Activated naive CD4-positive, alpha-beta T cell treated with anti-CD3 and anti-CD28 coated beads, Interleukin-2, amount 50 U/mL, for 24 hours (primary cell): ENCODE measurements around the gene AUTS2.

Source experiments
- H3K27ac Mint-ChIP-seq: one replicate; pipeline ENCODE4 v1.8.0; 2021; ENCODE audit warnings: mild to moderate bottlenecking, mixed read lengths
- H3K27me3 Mint-ChIP-seq: one replicate; pipeline ENCODE4 v1.8.0; 2021; ENCODE audit warnings: mixed read lengths
- H3K36me3 Mint-ChIP-seq: one replicate; pipeline ENCODE4 v1.8.0; 2021; ENCODE audit warnings: mixed read lengths
- H3K4me1 Mint-ChIP-seq: one replicate; pipeline ENCODE4 v1.8.0; 2021; ENCODE audit warnings: mixed read lengths
- H3K4me3 Mint-ChIP-seq: one replicate; pipeline ENCODE4 v1.8.0; 2021; ENCODE audit warnings: mild to moderate bottlenecking, mixed read lengths
- H3K9me3 Mint-ChIP-seq: one replicate; pipeline ENCODE4 v1.8.0; 2021; ENCODE audit warnings: mixed read lengths

The AUTS2 gene

GRCh38 chr7:70142247-70142932 lies 544.1 kb downstream of the AUTS2 start:
- no peaks in the 10 kb centered on the region for H3K4me1 Mint-ChIP-seq
- peaks cover 9% of the 10 kb centered on the region for H3K9me3 Mint-ChIP-seq
- no peak overlapping the region for H3K27ac Mint-ChIP-seq
- no peak overlapping the region for H3K4me3 Mint-ChIP-seq
- no peaks in the 10 kb centered on the region for H3K36me3 Mint-ChIP-seq
- no peaks in the 10 kb centered on the region for H3K27me3 Mint-ChIP-seq

GRCh38 chr7:70143075-70144044 lies 545.1 kb downstream of the AUTS2 start:
- no peaks in the 10 kb centered on the region for H3K36me3 Mint-ChIP-seq
- H3K4me3 Mint-ChIP-seq = no peak overlapping the region

GRCh38 chr7:70148997-70149396 lies 550.7 kb downstream of the AUTS2 start:
- no peaks in the 10 kb centered on the region for H3K4me1 Mint-ChIP-seq

More at GRCh38 chr7:70143075-70144044, 545.1 kb downstream of the AUTS2 start:
- H3K27ac Mint-ChIP-seq = no peak overlapping the region
- H3K4me1 Mint-ChIP-seq = no peaks in the 10 kb centered on the region
- no peaks in the 10 kb centered on the region for H3K27me3 Mint-ChIP-seq
- H3K9me3 Mint-ChIP-seq = peaks cover 9% of the 10 kb centered on the region

GRCh38 chr7:70152313-70152712 lies 554.0 kb downstream of the AUTS2 start:
- H3K4me1 Mint-ChIP-seq = no peaks in the 10 kb centered on the region
- H3K4me3 Mint-ChIP-seq = no peak overlapping the region
- H3K36me3 Mint-ChIP-seq = no peaks in the 10 kb centered on the region
- no peak overlapping the region for H3K27ac Mint-ChIP-seq
- no peaks in the 10 kb centered on the region for H3K27me3 Mint-ChIP-seq
- peaks cover 11% of the 10 kb centered on the region for H3K9me3 Mint-ChIP-seq

More at GRCh38 chr7:70148997-70149396, 550.7 kb downstream of the AUTS2 start:
- Mint-ChIP-seq H3K27me3 (no peaks in the 10 kb centered on the region), H3K27ac (no peak overlapping the region), H3K36me3 (no peaks in the 10 kb centered on the region), H3K4me3 (no peak overlapping the region), H3K9me3 (peaks cover 10% of the 10 kb centered on the region)

- Mint-ChIP-seq H3K27ac (no peak overlapping the region), H3K27me3 (no peaks in the 10 kb centered on the region), H3K4me3 (no peak overlapping the region), H3K36me3 (no peaks in the 10 kb centered on the region), H3K4me1 (no peaks in the 10 kb centered on the region), H3K9me3 (peaks cover 11% of the 10 kb centered on the region)
Observed at GRCh38 chr7:70153933-70154332, 555.7 kb downstream of the AUTS2 start.

- H3K4me3 Mint-ChIP-seq = no peak overlapping the region
- no peaks in the 10 kb centered on the region for H3K4me1 Mint-ChIP-seq
- H3K9me3 Mint-ChIP-seq = peaks cover 11% of the 10 kb centered on the region
- no peak overlapping the region for H3K27ac Mint-ChIP-seq
- H3K27me3 Mint-ChIP-seq = no peaks in the 10 kb centered on the region
- H3K36me3 Mint-ChIP-seq = no peaks in the 10 kb centered on the region
Observed at GRCh38 chr7:70154521-70155180, 556.4 kb downstream of the AUTS2 start.

GRCh38 chr7:70156057-70156456 lies 557.8 kb downstream of the AUTS2 start:
- Mint-ChIP-seq H3K4me1 (no peaks in the 10 kb centered on the region), H3K9me3 (peaks cover 14% of the 10 kb centered on the region), H3K27ac (no peak overlapping the region), H3K36me3 (no peaks in the 10 kb centered on the region), H3K4me3 (no peak overlapping the region), H3K27me3 (no peaks in the 10 kb centered on the region)

GRCh38 chr7:70159121-70159520 lies 560.8 kb downstream of the AUTS2 start:
- Mint-ChIP-seq H3K4me3 (no peak overlapping the region), H3K36me3 (no peaks in the 10 kb centered on the region), H3K27me3 (no peaks in the 10 kb centered on the region), H3K27ac (no peak overlapping the region), H3K4me1 (no peaks in the 10 kb centered on the region), H3K9me3 (peaks cover 8% of the 10 kb centered on the region)

GRCh38 chr7:70165477-70166170 lies 567.3 kb downstream of the AUTS2 start:
- Mint-ChIP-seq H3K27ac (no peak overlapping the region), H3K9me3 (peaks cover 6% of the 10 kb centered on the region), H3K4me1 (no peaks in the 10 kb centered on the region), H3K27me3 (no peaks in the 10 kb centered on the region), H3K4me3 (no peak overlapping the region), H3K36me3 (no peaks in the 10 kb centered on the region)

- Mint-ChIP-seq H3K9me3 (peaks cover 6% of the 10 kb centered on the region), H3K4me1 (no peaks in the 10 kb centered on the region), H3K4me3 (no peak overlapping the region), H3K36me3 (no peaks in the 10 kb centered on the region), H3K27ac (no peak overlapping the region), H3K27me3 (no peaks in the 10 kb centered on the region)
Observed at GRCh38 chr7:70171369-70171920, 573.2 kb downstream of the AUTS2 start.

GRCh38 chr7:70177166-70177565 lies 578.9 kb downstream of the AUTS2 start:
- Mint-ChIP-seq H3K27ac (no peak overlapping the region), H3K9me3 (no peaks in the 10 kb centered on the region), H3K27me3 (no peaks in the 10 kb centered on the region), H3K36me3 (no peaks in the 10 kb centered on the region), H3K4me3 (no peak overlapping the region), H3K4me1 (no peaks in the 10 kb centered on the region)

- no peaks in the 10 kb centered on the region for H3K4me1 Mint-ChIP-seq
- no peaks in the 10 kb centered on the region for H3K36me3 Mint-ChIP-seq
- H3K9me3 Mint-ChIP-seq = no peaks in the 10 kb centered on the region
- no peak overlapping the region for H3K4me3 Mint-ChIP-seq
- H3K27me3 Mint-ChIP-seq = no peaks in the 10 kb centered on the region
- H3K27ac Mint-ChIP-seq = no peak overlapping the region
Observed at GRCh38 chr7:70178211-70178610, 579.9 kb downstream of the AUTS2 start.

GRCh38 chr7:70178787-70179186 lies 580.5 kb downstream of the AUTS2 start:
- Mint-ChIP-seq H3K27ac (no peak overlapping the region), H3K27me3 (no peaks in the 10 kb centered on the region), H3K4me3 (no peak overlapping the region), H3K4me1 (no peaks in the 10 kb centered on the region), H3K9me3 (no peaks in the 10 kb centered on the region), H3K36me3 (no peaks in the 10 kb centered on the region)

GRCh38 chr7:70182521-70182920 lies 584.2 kb downstream of the AUTS2 start:
- H3K4me3 Mint-ChIP-seq = no peak overlapping the region
- H3K27ac Mint-ChIP-seq = no peak overlapping the region
- no peaks in the 10 kb centered on the region for H3K27me3 Mint-ChIP-seq
- H3K4me1 Mint-ChIP-seq = no peaks in the 10 kb centered on the region
- no peaks in the 10 kb centered on the region for H3K36me3 Mint-ChIP-seq
- no peaks in the 10 kb centered on the region for H3K9me3 Mint-ChIP-seq

- no peaks in the 10 kb centered on the region for H3K9me3 Mint-ChIP-seq
- no peak overlapping the region for H3K4me3 Mint-ChIP-seq
- no peaks in the 10 kb centered on the region for H3K27me3 Mint-ChIP-seq
- H3K36me3 Mint-ChIP-seq = no peaks in the 10 kb centered on the region
- no peaks in the 10 kb centered on the region for H3K4me1 Mint-ChIP-seq
- H3K27ac Mint-ChIP-seq = no peak overlapping the region
Observed at GRCh38 chr7:70183278-70183677, 585.0 kb downstream of the AUTS2 start.
